ENCODE measurements around the gene SLC10A7.
"Not testable (repeated sequence)": the region's sequence is repeated elsewhere in the genome, so short reads cannot be mapped to it uniquely, and the experiment has no call there.

The SLC10A7 gene

DNA sequence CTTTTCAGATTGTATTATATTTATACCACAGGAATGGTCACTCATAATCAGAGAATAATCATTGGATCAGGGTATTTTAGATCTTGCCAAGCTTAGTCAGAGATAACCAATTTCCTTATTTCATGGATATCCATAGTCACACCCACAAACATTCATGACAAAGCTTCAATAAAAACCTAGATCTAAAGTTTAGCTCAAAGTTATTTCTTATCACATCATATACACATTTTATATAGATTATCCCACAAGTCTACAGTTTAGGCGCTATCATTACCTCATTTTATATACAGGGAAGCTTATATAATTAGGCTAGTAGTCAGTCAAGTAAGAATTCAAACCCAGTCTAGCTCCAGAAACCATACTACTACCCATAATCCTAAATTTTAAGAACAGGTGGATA is 82.3 kb downstream of the SLC10A7 start:
- DNase-seq (ENCODE audit: low read depth), result no peak

DNA sequence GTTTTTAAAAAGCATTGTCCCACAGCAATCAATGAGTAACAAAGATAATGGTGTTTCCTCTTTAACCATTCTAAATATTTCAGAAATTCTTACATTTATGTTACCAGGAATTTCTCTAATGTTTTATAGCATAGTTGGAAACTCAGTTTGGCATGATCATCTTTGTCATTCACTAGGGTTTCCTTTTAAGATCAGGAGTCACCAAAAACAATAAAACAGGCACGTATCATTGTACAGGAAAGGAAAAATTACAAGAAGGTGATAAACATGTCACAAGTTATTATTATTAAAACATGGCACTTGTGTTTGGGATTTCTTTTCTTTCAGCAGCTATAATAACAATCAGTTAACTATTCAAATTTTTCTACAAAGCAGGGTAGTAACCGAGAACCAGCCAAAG is 84.0 kb downstream of the SLC10A7 start:
- DNase-seq (ENCODE audit: low read depth), result no peak

DNA sequence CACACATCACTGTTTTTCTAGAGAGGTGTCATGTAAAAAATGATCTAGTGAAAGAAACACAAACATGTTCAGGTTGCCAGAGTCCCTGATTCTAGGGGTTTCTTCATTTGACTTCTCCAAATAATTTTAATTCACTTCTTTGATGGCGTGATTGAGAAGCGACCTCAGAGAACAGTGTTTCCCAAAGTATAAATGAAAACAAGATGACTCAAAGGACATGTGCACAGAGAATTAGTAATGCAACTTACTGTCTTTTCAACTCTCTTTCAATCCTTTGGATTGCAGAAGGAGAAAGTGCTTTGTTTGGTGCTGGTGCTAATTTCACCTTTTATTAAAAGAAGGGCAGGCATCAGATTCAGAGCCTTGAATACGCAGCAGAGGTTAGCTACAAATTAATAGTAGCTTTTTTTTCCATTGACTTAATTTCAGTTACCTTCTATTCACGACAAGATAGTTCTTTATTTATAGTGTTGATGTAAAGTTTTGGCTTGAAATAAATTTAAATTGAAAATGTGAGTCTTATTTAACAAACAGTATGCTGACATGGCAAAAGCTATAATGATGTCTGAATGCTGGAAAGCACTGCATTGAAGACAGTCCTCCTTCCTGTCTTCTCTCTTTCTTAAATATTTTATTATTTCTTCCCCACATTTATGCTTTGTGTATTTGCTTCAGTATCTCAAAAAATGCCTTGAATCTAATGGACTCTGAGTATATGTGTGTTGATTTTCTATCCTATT is 85.1 kb downstream of the SLC10A7 start:
- DNase-seq (ENCODE audit: low read depth), result no peak

DNA sequence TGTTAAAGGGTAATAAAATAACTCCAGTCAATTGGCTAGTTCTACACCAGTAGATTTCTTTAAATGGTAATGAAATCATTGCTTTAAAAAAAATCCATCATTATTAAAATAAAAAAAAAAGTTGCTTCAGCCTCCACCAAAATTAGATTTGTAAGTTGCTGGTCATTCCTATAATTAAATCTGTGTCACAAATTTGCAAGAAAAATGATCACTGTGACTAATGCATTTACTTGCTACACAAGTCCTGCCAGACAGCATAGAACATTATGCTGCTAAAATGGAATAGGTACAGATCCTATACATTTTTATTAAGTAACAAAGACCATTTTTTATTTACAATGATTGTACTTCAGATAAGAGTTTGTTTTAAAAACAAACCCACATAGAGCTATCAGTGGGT is 85.8 kb downstream of the SLC10A7 start:
- DNase-seq (ENCODE audit: low read depth), result no peak

DNA sequence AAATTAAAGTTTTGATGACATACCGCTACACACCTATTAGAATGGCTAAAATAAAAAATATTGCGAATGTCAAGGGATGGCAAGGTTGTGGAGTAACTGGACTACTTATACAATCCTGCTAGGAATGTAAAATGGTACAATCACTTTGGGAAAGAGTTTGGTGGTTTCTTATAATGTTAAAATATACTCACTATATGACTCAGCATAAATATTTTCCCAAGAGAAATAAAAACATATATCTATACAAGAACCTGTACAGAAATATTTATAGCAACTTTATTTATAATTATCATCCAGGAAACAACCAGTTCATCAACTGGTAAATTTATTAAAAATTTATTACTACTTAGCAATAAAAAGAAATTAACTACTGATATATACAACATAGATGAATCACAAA is 89.7 kb downstream of the SLC10A7 start:
- no peak for DNase-seq (ENCODE audit: low read depth)

DNA sequence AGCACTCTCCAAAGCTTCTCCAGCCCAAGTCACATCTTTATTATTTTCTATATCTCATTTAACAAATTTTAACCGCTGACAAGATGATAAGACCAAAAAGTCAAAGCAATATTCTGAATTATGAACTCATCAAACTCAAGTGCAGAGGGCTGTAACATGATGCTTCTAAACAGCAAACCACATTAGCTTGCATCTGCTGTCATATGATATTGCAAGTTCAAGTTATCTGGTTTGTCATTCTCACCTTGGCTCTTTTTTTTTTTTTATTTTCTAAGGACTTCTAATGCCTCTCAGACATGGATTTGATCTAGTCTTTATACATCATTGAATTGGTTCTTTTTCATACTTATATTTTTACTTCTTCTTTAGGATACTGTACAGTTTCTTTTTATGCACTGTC is 93.4 kb downstream of the SLC10A7 start:
- no peak for DNase-seq (ENCODE audit: low read depth)

DNA sequence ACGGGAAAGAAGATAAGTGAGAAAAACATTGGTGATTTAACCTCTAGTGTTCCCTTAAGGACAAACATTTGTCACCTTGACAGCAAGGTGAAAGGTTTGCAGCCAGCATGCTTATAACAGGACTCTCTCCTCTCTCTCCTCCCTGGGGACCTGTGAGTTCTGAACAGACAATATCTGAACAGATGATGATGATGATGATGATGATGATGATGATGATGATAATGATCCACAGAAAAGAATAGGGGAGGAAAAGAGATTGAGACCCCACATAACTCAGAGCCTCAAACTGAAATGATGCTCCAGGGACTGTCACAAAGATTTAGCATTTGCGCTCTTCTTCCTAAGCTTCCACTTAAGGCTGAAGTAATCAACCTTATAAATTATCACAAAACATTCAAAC is 103.9 kb downstream of the SLC10A7 start:
- no peak for DNase-seq (ENCODE audit: low read depth)

DNA sequence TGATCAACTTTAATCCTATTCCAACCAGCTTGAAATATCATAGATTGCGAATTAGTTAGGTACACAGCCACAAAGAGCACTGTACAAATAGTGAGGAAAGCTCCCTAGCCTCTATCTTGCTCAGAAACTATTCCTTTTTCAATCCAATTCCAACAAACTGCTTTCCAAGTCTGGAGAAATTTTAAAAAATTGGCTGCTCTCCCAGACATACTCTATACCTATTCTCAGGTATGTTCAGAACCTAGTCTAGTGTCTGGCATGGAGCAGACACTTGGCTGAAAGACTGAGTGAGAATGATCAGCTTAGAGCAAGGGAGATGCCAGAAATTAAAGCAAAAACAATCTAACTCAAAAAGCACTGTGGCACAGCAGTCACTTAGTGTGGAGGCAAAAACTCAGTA is 105.9 kb downstream of the SLC10A7 start:
- no peak for DNase-seq (ENCODE audit: low read depth)

DNA sequence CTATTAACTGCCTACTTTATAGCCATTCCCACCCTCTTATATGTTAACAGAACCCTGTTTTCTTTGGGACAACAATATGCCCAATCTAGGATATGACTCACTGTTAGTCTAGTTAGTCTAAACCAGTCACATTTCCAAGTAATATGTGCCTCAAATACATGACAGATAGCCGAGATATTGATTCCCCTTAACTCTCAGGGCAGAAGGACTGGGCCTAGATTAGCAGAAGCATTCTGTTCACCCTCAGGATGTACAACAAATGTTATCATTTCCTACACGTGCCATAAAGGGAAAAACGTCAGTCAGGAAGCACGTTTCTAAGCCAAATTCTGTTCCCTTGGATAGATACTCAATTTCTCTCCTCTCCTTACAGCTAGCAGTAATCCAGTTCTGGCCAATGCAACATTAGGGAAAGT is 114.1 kb downstream of the SLC10A7 start:
- no peak for DNase-seq (ENCODE audit: low read depth)

DNA sequence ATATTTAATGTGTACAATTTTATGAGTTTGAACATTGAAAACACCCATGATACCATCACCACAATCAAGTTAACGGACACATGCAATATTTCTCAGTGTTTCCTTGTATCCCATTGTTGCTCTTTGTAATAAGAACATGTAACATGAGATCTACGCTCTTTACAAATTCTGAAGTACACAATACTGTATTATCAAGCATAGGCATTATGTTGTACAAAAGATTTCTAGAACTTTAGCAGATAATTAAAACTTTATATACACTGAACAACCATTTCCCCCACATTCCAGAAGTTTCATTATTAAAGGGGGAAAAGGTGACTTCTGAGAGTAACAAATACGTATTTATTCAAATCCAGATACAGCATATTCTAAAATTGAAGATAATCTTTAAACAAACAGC is 114.5 kb downstream of the SLC10A7 start:
- DNase-seq (ENCODE audit: low read depth), result no peak

DNA sequence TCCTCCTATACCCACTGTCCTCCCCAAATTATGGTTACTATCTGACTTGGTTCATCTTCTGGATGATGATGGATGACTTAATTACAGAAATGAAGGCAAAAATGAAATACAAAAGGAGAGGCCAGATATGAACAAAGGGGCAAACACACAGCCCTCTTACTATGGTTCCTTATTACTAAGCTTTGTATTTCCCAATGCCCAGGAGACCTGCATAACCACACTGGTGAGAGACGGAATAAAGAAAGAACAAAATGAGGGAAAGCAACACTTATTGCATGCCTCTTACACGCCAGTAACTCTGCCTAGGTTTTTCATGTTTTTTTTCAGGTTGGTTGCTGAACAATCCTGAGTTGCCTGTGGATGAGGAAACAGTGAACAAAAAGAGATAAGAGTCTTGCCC is 120.5 kb downstream of the SLC10A7 start:
- DNase-seq (ENCODE audit: low read depth), result no peak

DNA sequence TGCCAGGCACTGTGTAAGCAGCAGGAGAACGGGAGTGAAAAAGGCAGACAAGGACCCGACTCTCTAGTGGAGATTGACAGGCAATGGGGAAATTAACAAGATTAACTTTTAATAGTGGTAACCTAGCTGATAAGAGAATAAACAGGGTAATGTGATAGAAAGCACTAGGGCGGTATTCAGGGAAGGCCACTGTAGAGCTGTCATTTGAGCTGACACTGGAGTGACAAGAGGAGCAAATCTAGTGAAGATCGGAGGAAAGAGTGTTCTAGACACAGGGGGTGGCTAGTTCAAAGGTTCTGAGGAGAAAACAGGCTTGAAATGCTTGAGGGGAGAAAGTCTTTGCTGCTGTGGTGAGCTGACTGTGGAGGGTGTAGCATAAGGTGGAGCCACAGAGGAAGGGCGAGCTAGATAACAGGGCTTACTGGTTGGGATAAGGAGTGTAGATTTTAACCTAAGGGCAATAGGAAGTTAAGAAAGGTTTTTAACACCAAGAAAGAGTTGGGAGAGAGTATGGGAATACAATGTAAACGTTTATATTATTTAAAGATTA is 122.8 kb downstream of the SLC10A7 start:
- no peak for DNase-seq (ENCODE audit: low read depth)

DNA sequence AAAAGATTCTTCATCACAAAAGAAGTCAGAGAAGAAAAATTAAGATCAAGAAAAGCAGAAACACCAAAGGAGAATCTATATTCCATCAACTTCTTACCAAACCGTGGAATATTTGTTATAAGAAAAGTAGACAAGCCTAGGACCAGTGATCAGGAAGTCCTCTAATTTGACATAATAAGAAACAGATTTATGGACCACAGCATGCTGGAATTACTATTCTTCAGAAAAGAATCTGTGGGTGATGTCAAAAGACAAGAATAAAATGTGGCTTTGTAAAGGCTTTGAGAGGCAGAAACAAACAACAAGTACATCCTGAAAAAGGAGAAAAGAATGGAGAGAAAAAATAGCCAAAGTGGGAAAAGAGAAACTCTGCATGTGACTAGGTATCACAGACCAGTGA is 123.3 kb downstream of the SLC10A7 start:
- no peak for DNase-seq (ENCODE audit: low read depth)

DNA sequence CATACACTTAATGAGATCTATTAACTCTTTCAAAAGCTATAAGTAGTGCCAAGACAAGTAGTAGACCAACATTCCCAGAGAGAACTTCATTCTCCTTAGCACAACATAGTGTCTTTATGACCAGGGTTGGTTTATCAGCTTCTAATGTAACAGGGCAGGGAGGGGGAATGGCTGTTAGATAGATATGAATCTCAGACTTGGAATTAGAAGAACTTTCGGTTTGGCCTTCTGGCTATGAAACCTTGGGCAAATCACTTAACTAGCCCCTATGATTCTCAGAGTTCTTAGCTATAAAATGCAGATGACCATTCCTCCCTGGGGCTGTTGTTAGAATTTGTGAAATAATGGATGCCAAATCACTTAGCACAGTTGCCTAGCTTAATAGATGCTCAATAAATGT is 132.2 kb downstream of the SLC10A7 start:
- no peak for DNase-seq (ENCODE audit: low read depth)

DNA sequence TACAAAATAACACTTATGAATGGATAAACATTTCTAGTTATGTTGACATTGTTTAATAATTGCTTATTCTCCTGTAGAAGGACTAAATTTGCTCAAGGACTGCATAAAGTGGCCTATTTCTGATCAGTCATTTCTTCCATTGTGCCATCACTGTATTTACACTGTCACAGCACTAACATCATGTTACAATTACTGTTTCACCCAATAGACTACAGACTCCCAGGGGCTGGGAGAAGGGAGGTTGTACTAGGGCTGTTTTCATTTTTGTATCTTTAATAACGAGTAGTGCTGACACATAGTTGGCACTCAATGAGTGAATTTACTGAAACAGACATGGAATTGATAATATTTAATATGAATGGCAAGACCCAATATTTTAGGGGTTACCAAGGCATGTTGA is 139.5 kb downstream of the SLC10A7 start:
- no peak for DNase-seq (ENCODE audit: low read depth)

DNA sequence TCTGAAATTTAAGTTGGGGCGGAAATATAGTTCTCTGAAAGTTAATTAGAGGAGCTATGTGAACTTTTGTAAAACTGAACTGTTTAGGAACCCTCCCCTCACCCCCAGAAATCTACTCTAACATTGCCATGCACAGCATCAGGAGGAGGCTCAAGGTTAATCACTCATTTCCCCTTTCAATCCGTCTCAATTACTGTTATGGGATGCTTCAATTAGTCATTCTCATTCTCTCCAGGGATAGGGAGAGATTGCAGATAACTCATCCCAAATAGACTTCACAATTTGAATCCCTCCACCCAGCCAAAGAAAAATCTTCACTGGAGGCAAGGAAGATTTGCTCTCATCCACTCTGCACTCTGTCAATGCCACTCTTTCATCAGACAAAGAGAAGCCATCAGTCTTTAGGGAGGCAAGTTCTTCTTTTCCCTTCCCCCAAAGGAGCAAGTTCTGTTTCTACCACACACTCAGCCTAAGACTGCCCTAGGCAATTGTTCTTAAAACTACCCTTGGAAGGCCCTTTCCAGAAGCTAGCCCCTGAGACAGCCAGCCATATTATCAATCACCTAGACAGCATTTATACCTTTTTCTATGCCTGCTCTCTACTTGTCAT is 140.4 kb downstream of the SLC10A7 start:
- DNase-seq (ENCODE audit: low read depth), result no peak

DNA sequence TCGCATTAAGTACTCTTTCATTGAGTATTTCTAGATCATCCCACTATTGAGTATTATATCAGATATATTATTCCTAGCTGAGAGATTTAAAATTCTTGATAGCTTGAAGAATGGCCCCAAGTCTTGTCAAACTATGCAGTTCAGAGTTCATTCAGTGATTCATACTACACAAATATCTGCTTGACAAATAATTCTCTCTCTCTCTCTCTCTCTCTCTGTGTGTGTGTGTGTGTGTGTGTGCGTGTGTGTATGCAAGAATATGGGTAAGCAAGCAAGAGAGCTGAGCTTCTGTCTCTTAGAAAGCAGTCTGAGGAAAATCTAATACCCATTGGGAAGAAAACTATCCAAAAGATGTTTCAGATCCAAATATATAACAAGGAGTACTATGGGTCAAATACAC is 142.0 kb downstream of the SLC10A7 start:
- no peak for DNase-seq (ENCODE audit: low read depth)

DNA sequence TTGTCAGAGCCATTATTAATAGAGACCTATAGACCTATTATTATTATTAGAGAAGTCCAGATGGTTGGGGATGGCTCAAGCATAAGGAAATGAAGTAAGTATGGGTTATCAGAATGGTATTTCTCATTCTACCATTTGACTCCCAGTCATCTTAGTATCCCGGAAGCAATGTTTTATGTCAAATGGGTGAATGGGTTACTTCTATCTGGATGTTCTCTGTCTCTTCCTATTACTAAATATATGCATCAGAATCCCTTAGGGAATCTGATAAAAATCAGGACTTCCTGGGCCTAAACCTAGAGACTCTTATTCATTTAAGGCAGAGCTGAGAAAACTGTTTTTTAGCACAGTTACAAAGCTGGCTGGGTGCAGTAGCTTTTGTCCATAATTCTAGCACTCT is 149.9 kb downstream of the SLC10A7 start:
- no peak for DNase-seq (ENCODE audit: low read depth)

DNA sequence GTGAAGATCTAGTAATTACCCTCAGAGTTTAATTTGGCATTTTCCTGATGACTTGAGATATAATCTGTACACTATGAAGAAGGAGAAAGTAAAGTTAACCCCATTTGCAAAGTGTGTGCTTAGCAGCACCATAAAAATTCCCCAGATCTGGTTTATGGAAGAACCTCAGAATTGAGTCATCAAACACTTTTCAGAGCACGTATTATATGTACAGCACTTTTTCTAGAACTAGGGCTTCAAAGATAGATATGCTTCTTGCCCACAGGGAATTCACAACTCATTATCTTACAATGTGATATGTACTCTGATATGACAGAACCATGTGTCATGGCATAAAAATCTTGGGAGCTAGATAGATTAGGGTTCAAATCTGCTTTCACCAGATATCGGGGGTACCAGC is 150.9 kb downstream of the SLC10A7 start:
- no peak for DNase-seq (ENCODE audit: low read depth)

DNA sequence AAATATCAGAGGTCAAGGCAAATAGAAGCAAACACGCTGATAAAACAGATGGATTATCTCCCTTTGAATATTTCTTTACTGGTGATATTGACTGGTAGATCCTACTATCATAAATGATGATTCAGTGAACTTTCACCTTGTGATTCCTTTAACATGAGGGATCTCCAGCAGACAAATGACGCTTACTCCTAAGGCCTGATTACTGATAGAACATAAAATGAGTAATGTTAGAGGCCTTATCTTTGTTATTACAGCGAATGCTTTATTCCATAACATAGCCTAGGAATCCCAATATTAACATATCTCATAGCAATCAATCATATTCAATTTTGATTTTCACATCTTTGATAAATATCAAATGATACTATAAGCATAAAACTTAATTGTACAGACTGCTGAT is 152.3 kb downstream of the SLC10A7 start:
- DNase-seq (ENCODE audit: low read depth), result no peak

DNA sequence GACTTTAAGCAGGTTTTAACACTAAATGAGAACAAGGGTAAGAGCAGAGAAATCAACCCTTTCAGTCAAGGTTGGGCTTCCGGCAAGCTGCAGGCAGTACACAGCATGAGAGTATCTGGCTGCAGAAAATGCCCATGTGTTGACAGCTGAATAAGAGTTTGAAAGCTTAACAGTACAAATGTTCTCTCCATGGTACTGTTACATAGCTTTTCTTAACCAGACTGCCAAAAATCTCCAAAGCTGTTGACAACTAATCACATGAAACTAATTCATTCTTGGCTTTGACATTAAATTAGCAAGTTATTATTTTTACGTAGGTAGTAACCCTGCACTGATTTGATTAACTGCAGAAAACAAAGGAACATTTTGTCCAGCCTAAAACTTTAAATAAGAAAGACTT is 153.5 kb downstream of the SLC10A7 start:
- no peak for DNase-seq (ENCODE audit: low read depth)

DNA sequence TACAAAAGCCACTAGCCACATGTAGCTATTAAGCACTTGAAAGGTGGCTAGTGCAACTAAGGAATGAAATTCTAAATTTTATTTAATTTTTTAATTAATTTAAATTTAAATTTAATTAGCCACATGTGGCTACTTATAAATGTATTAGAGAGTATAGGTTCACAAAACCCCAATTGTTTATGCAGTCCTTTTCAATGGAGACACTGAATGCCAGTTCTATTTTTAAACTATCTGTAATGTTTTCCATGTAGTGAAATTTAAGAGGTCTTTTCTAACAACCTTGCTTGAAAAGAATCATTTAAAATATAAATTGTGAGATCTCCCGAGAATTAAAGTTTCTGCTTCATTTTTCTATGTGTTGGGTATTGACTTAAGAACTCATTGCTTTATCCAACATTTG is 154.4 kb downstream of the SLC10A7 start:
- DNase-seq (ENCODE audit: low read depth), result no peak

DNA sequence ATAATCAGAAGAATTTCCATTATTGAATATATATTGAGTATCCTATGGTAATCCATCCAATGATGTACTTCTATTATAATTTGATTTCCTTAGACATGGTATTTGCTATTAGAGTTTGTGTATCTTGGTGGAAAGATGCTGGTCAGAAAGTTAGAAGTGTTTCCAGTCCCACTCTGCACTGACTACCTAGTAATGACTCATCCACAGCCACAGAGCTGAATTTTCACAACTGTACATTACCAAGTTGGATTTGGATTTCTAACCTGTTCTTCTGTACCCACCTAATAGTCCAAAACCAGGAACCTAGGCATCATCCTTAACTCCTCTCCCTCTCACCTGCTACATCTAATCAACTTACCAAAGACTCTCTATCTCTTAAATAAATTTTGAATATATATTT is 162.0 kb downstream of the SLC10A7 start:
- DNase-seq (ENCODE audit: low read depth), result no peak

DNA sequence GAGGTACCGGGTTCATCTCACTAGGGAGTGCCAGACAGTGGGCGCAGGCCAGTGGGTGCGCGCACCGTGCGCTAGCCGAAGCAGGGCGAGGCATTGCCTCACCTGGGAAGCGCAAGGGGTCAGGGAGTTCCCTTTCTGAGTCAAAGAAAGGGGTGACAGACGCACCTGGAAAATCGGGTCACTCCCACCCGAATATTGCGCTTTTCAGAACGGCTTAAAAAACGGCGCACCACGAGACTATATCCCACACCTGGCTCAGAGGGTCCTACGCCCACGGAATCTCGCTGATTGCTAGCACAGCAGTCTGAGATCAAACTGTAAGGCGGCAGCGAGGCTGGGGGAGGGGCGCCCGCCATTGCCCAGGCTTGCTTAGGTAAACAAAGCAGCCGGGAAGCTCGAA is 171.6 kb downstream of the SLC10A7 start:
- DNase-seq (ENCODE audit: low read depth), result not testable (repeated sequence)
